ENCODE results near the gene STH. TPM values are rescaled to one million over a fixed set of nuclear protein-coding genes. Genes with fewer than 3 reads are reported as not detected.

The STH gene
- total RNA-seq, 1 donor from 2014 or later, result not detected

- H3K9ac ChIP-seq, result no peak overlapping the region
- peaks cover 10% of the 10 kb centered on the region for H3K27me3 Mint-ChIP-seq (ENCODE audit: insufficient read depth, low read depth)
- no peaks in the 10 kb centered on the region for H3K9me3 ChIP-seq (ENCODE audit: low read depth)
- peaks cover 18% of the 10 kb centered on the region for H3K4me1 ChIP-seq
- no peaks in the 10 kb centered on the region for H3K36me3 Mint-ChIP-seq
- no peak overlapping the region for H2AFZ ChIP-seq (replicated peaks)
- no peak for DNase-seq (ENCODE audit: low spot score)
- H3K27me3 ChIP-seq, result no peaks in the 10 kb centered on the region
- no peak for TF ChIP-seq EZH2phosphoT487 (IDR thresholded peaks at IDR 0.05)
- TF ChIP-seq CTCF (IDR thresholded peaks at IDR 0.05), result no peak
- TF ChIP-seq EZH2 (IDR thresholded peaks at IDR 0.05), result no peak
- H4K20me1 ChIP-seq (ENCODE audit: low read depth), result no peaks in the 10 kb centered on the region
- H3K27ac Mint-ChIP-seq, result no peak overlapping the region
- peaks cover 13% of the 10 kb centered on the region for H3K4me1 Mint-ChIP-seq
- no peak overlapping the region for H3K27ac ChIP-seq
- peaks cover 14% of the 10 kb centered on the region for H3F3A ChIP-seq (ENCODE audit: low read depth)
- no peak overlapping the region for H3K4me3 Mint-ChIP-seq
- no peaks in the 10 kb centered on the region for H3K9me3 Mint-ChIP-seq
- H3K4me2 ChIP-seq, result no peak overlapping the region
- H3K36me3 ChIP-seq, result no peaks in the 10 kb centered on the region
- no peak overlapping the region for H3K4me3 ChIP-seq
- no peaks in the 10 kb centered on the region for H3K79me2 ChIP-seq (ENCODE audit: low read depth)
Measured at GRCh38 chr17:45995627-45996270, 3.3 kb upstream of the STH start.

GRCh38 chr17:45996282-45996937, 2.6 kb upstream of the STH start:
- Histone ChIP-seq H3K27me3 (no peaks in the 10 kb centered on the region), H3K9ac (no peak overlapping the region), H3K4me2 (no peak overlapping the region), H3K9me3 (ENCODE audit: low read depth) (no peaks in the 10 kb centered on the region), H3K27ac (no peak overlapping the region), H4K20me1 (ENCODE audit: low read depth) (no peaks in the 10 kb centered on the region), H3K36me3 (no peaks in the 10 kb centered on the region), H3F3A (ENCODE audit: low read depth) (peaks cover 14% of the 10 kb centered on the region), H3K4me3 (no peak overlapping the region), H2AFZ (replicated peaks) (no peak overlapping the region), H3K4me1 (peaks cover 18% of the 10 kb centered on the region), H3K79me2 (ENCODE audit: low read depth) (no peaks in the 10 kb centered on the region)
- no peak for DNase-seq (ENCODE audit: low spot score)
- H3K4me3 Mint-ChIP-seq, result no peak overlapping the region
- no peaks in the 10 kb centered on the region for H3K9me3 Mint-ChIP-seq
- TF ChIP-seq EZH2phosphoT487 (IDR thresholded peaks at IDR 0.05) (no peak), CTCF (IDR thresholded peaks at IDR 0.05) (no peak), EZH2 (IDR thresholded peaks at IDR 0.05) (no peak)
- H3K36me3 Mint-ChIP-seq, result no peaks in the 10 kb centered on the region
- peaks cover 9% of the 10 kb centered on the region for H3K27me3 Mint-ChIP-seq (ENCODE audit: insufficient read depth, low read depth)
- no peak overlapping the region for H3K27ac Mint-ChIP-seq
- peaks cover 11% of the 10 kb centered on the region for H3K4me1 Mint-ChIP-seq

- H3K79me2 ChIP-seq (ENCODE audit: low read depth), result no peaks in the 10 kb centered on the region
- no peak overlapping the region for H3K4me2 ChIP-seq
- peaks cover 16% of the 10 kb centered on the region for H3K4me1 ChIP-seq
- H3K9me3 Mint-ChIP-seq, result no peaks in the 10 kb centered on the region
- no peaks in the 10 kb centered on the region for H3K36me3 ChIP-seq
- no peaks in the 10 kb centered on the region for H3K27me3 ChIP-seq
- no peaks in the 10 kb centered on the region for H3K36me3 Mint-ChIP-seq
- no peaks in the 10 kb centered on the region for H3K9me3 ChIP-seq (ENCODE audit: low read depth)
- peaks cover 13% of the 10 kb centered on the region for H3K27me3 Mint-ChIP-seq (ENCODE audit: insufficient read depth, low read depth)
- peaks cover 11% of the 10 kb centered on the region for H3F3A ChIP-seq (ENCODE audit: low read depth)
- no peak for DNase-seq (ENCODE audit: low spot score)
- no peak overlapping the region for H3K4me3 Mint-ChIP-seq
- peaks cover 11% of the 10 kb centered on the region for H3K4me1 Mint-ChIP-seq
- H4K20me1 ChIP-seq (ENCODE audit: low read depth), result no peaks in the 10 kb centered on the region
- no peak overlapping the region for H2AFZ ChIP-seq (replicated peaks)
- TF ChIP-seq EZH2phosphoT487 (IDR thresholded peaks at IDR 0.05) (no peak), CTCF (IDR thresholded peaks at IDR 0.05) (no peak), EZH2 (IDR thresholded peaks at IDR 0.05) (no peak)
- no peak overlapping the region for H3K9ac ChIP-seq
- H3K4me3 ChIP-seq, result no peak overlapping the region
- no peak overlapping the region for H3K27ac ChIP-seq
- no peak overlapping the region for H3K27ac Mint-ChIP-seq
Measured at GRCh38 chr17:45997166-45997565, 1.9 kb upstream of the STH start.

All from neural progenitor cell (in vitro differentiated cells).